OCI-LY3 (cell line): ENCODE results near the gene GRAMD2B.
A peak's percentile ranks its signal among the peaks of the same experiment; 100 is the strongest.

Source experiments
- H2AFZ ChIP-seq: fragments of 200-600, 300-600 bp; shearing (Covaris generic); 2 replicates; pipeline ENCODE4 v1.6.0; 2014; ENCODE audit warnings: antibody characterized with exemption, low read depth, low read length
- H3K27ac ChIP-seq: fragments of 200-600, 300-600 bp; sonication (generic); 2 replicates; pipeline ENCODE4 v1.5.1; 2014; ENCODE audit warnings: mild to moderate bottlenecking, low read length, moderate library complexity, mixed read lengths
- H3K27me3 ChIP-seq: fragments of 200-600, 300-600 bp; sonication (generic); 2 replicates; pipeline ENCODE4 v1.6.1; 2014; ENCODE audit warnings: low read depth, low read length, mixed read lengths
- H3K36me3 ChIP-seq: fragments of 200-600, 300-600 bp; sonication (generic); replicated peaks from 2 replicates; pipeline ENCODE3; 2014; ENCODE audit warnings: low read depth, low read length, mixed read lengths
- H3K4me1 ChIP-seq: fragments of 300-600, 200-600 bp; sonication (generic); 2 replicates; pipeline ENCODE4 v1.6.1; 2014; ENCODE audit warnings: low read length, mixed read lengths
- H3K4me2 ChIP-seq: fragments of 200-600, 300-600 bp; sonication (generic); 2 replicates; pipeline ENCODE4 v1.6.1; 2014; ENCODE audit warnings: low read length, mixed read lengths
- H3K4me3 ChIP-seq: fragments of 300-600, 200-600 bp; sonication (generic); 2 replicates; pipeline ENCODE4 v1.5.1; 2014; ENCODE audit warnings: antibody characterized with exemption, mild to moderate bottlenecking, low read length, moderate library complexity
- H3K79me2 ChIP-seq: fragments of 300-600, 200-600 bp; shearing (Covaris generic); 2 replicates; pipeline ENCODE4 v1.6.1; 2014; ENCODE audit warnings: mild to moderate bottlenecking, low read length, mixed read lengths
- H3K9ac ChIP-seq: fragments of 300-600, 200-600 bp; shearing (Covaris generic); 2 replicates; pipeline ENCODE4 v1.6.0; 2014; ENCODE audit warnings: mild to moderate bottlenecking, low read length, moderate library complexity
- H3K9me3 ChIP-seq: fragments of 200-600, 300-600 bp; shearing (Covaris generic); 2 replicates; pipeline ENCODE4 v1.6.1; 2014; ENCODE audit warnings: low read length, mixed read lengths; ENCODE audit not compliant: insufficient read depth
- H4K20me1 ChIP-seq: fragments of 200-600, 300-600 bp; sonication (generic); 2 replicates; pipeline ENCODE4 v1.6.1; 2016; ENCODE audit warnings: low read length, mixed read lengths; ENCODE audit not compliant: insufficient read depth
- CTCF ChIP-seq: fragments of 200-600, 300-600 bp; sonication (generic); IDR thresholded peaks from 2 replicates; pipeline ENCODE4 v1.5.1; 2014; ENCODE audit warnings: antibody characterized with exemption, low read length, low read depth
- EZH2phosphoT487 ChIP-seq: fragments of 200-600 bp; shearing (Covaris generic); IDR thresholded peaks from 2 replicates; pipeline ENCODE4 v1.6.1; 2018; ENCODE audit warnings: antibody characterized with exemption, mixed run types, low read depth

Gene GRAMD2B

GRCh38 chr5:126456217-126456820, 33.1 kb downstream of the GRAMD2B start:
- Histone ChIP-seq H3K4me2 (no peak overlapping the region), H3K36me3 (no peaks in the 10 kb centered on the region), H3K27ac (no peak overlapping the region), H2AFZ (no peak overlapping the region), H3K4me3 (no peak overlapping the region), H3K9ac (no peak overlapping the region), H3K27me3 (no peaks in the 10 kb centered on the region), H3K9me3 (no peaks in the 10 kb centered on the region), H3K4me1 (peaks cover 4% of the 10 kb centered on the region; the same call in 1 of the 2 replicates), H4K20me1 (no peaks in the 10 kb centered on the region), H3K79me2 (no peaks in the 10 kb centered on the region)
- TF ChIP-seq CTCF, result no peak
- TF ChIP-seq EZH2phosphoT487, result no peak

GRCh38 chr5:126460459-126460858, 37.2 kb downstream of the GRAMD2B start:
- Histone ChIP-seq H3K27ac (no peak overlapping the region), H2AFZ (no peak overlapping the region), H3K9me3 (no peaks in the 10 kb centered on the region), H3K4me1 (peaks cover 13% of the 10 kb centered on the region), H3K79me2 (no peaks in the 10 kb centered on the region), H3K9ac (no peak overlapping the region), H3K4me3 (no peak overlapping the region), H3K27me3 (no peaks in the 10 kb centered on the region), H4K20me1 (no peaks in the 10 kb centered on the region), H3K4me2 (no peak overlapping the region), H3K36me3 (no peaks in the 10 kb centered on the region)
- TF ChIP-seq CTCF (no peak), EZH2phosphoT487 (no peak)

GRCh38 chr5:126460977-126461376, 37.8 kb downstream of the GRAMD2B start:
- Histone ChIP-seq H3K9me3 (no peaks in the 10 kb centered on the region), H3K4me3 (no peak overlapping the region), H3K27ac (no peak overlapping the region), H3K4me2 (no peak overlapping the region), H3K4me1 (peaks cover 13% of the 10 kb centered on the region), H2AFZ (no peak overlapping the region), H3K36me3 (no peaks in the 10 kb centered on the region), H3K79me2 (no peaks in the 10 kb centered on the region), H4K20me1 (no peaks in the 10 kb centered on the region), H3K27me3 (no peaks in the 10 kb centered on the region), H3K9ac (no peak overlapping the region)
- no peak for TF ChIP-seq CTCF
- TF ChIP-seq EZH2phosphoT487, result no peak

GRCh38 chr5:126461838-126462237, 38.6 kb downstream of the GRAMD2B start:
- no peaks in the 10 kb centered on the region for H3K79me2 ChIP-seq
- no peaks in the 10 kb centered on the region for H3K9me3 ChIP-seq
- H3K27ac ChIP-seq, result no peak overlapping the region
- H2AFZ ChIP-seq, result no peak overlapping the region
- no peak for TF ChIP-seq EZH2phosphoT487
- H3K4me3 ChIP-seq, result peak overlapping the region; percentile 28; the same call in 1 of the 2 replicates
- H3K27me3 ChIP-seq, result no peaks in the 10 kb centered on the region
- peaks cover 13% of the 10 kb centered on the region for H3K4me1 ChIP-seq
- no peak overlapping the region for H3K9ac ChIP-seq
- no peaks in the 10 kb centered on the region for H4K20me1 ChIP-seq
- H3K4me2 ChIP-seq, result peak overlapping the region; percentile 43
- no peaks in the 10 kb centered on the region for H3K36me3 ChIP-seq
